WI38 (cell line): ENCODE data around the gene DCLK1.

Source experiments
- H3K4me3 ChIP-seq: 2 replicates; pipeline ENCODE4 v1.5.1; 2011; ENCODE audit warnings: low read depth, mild to moderate bottlenecking, control low read depth, low read length
- CTCF ChIP-seq: IDR thresholded peaks from 2 replicates; pipeline ENCODE4 v1.5.1; 2012; ENCODE audit warnings: low read depth, mild to moderate bottlenecking, control low read depth, low read length

Gene DCLK1

GRCh38 chr13:35940734-35941133 lies 190.4 kb downstream of the DCLK1 start:
- no peak overlapping the region for H3K4me3 ChIP-seq
- no peak for TF ChIP-seq CTCF

GRCh38 chr13:35936246-35936978 lies 194.8 kb downstream of the DCLK1 start:
- no peak for TF ChIP-seq CTCF
- H3K4me3 ChIP-seq = no peak overlapping the region

- H3K4me3 ChIP-seq = no peak overlapping the region
- no peak for TF ChIP-seq CTCF
Measured at GRCh38 chr13:35930665-35931631, 200.2 kb downstream of the DCLK1 start.

- no peak for TF ChIP-seq CTCF
- no peak overlapping the region for H3K4me3 ChIP-seq
Measured at GRCh38 chr13:35927567-35928021, 203.6 kb downstream of the DCLK1 start.

GRCh38 chr13:35926859-35927530 lies 204.2 kb downstream of the DCLK1 start:
- no peak overlapping the region for H3K4me3 ChIP-seq
- no peak for TF ChIP-seq CTCF

- TF ChIP-seq CTCF = no peak
- no peak overlapping the region for H3K4me3 ChIP-seq
Measured at GRCh38 chr13:35925669-35926068, 205.5 kb downstream of the DCLK1 start.
